Stimulated activated CD8-positive, alpha-beta memory T cell treated with anti-CD3 and anti-CD28 coated beads, Interleukin-12 subunit alpha, Interleukin-12 subunit beta, amount 100 ng/mL, for 4 hours (primary cell): ENCODE measurements around the gene POLR1B.
A peak's percentile ranks its signal among the peaks of the same experiment; 100 is the strongest.
"Not testable (repeated sequence)": the region's sequence is repeated elsewhere in the genome, so short reads cannot be mapped to it uniquely, and the experiment has no call there.

Experiments
- DNase-seq: peaks from one replicate; pipeline ENCODE4 v3.0.0-alpha.2; 2020; ENCODE audit warnings: low read depth

POLR1B gene

DNA sequence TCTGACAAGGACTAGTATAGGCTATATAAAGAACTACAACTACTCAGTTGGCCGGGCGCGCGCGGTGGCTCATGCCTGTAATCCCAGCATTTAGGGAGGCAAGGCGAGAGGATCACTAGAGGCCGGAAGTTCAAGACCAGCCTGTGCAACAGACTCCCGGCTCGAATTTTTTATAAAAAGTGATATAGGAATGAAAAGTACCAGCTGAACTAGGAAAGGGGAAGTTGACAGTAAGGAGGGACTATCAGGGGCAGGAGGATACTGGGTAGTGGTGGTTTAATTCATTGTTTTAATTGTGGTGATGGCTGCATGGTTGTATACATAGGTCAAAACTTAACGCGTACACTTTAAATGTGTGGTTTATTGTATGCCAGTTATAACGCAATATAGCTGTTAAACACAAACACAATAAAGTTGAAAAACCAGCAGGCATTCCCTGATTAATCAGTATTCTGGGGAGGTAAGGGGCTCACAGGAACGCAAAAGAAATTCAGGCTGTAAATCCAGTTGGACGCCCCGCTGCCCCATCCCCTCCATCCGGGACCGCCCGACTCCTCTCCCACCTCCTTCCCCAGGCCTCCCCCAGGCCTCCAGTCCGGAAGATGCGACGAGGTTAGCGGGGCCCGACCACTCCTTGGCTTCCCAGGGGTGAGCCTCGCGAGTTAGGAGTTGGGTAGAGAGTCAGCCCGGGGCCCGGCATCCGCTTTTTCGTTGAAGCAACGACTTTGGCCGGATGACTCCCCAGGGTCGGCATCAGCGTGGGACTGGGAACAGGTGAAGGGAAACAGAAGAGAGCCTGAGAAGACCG, 746 bp upstream of the POLR1B start:
- DNase-seq: no peak

DNA sequence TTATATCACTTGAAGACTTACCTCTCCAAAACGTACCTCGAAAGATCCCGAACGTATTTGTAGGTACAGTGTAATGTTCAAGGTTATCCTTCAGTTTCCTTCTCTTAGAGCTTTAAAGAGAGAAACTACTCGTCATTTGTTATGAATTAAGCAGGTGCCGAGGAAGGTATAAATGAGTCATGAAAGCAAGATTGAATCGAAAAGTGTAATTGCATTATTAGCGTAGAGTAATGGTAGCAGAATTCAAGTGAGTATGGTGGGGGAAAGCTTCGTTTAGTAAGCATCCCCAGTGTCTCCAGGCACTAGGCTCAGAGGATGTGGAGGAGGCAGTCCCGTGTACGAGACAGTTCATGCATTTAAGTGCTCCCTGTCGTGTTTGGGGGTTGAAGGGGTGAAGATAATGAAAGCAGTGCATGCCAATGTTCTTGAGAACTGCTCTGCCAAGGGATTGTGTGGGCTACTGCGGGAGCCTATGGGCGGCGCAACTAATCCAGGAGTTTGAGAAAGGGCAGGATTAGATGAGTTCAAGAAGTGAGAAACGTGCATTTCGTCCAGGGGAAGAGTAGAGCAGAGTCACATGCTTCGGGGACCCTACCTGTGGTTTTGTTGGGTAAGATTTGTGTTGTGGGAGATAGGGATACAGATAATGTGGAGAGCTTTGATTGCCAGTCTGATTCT, 858 bp downstream of the POLR1B start:
- DNase-seq: no peak

DNA sequence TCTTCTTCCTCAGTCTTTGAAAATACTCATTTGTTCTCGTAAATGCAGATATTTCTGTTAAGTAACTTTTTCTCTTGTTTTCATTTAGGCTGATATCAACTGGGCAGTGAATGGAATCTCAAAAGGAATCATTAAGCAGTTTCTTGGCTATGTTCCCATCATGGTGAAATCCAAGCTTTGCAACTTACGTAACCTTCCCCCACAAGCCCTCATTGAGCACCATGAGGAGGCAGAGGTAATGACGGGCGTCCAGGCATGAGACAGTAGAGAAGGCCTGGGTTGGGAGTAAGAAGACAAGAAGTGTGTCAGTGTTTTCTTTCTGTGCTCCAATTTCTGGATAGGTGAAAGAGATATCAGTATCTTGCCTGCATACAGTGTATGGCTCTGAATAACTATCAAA, 5.1 kb downstream of the POLR1B start:
- DNase-seq: no peak

DNA sequence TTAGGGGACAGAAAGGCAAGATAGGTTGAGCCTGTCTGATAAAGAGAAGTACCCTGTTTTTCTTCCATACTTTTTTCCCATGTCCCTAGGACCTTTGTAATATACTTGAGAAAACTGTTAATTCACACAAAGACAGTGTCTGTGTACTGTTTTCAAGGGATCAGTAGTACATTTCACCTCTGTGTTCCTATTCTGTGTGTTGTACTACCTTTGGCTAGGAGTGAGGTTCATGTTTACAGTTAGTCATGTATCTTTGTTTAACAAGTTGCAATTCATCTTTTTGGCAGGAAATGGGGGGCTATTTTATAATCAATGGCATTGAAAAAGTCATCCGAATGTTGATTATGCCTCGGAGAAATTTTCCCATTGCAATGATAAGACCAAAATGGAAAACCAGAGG, 6.7 kb downstream of the POLR1B start:
- DNase-seq: no peak

- DNase-seq: no peak
These were observed 23.8 kb downstream of the POLR1B start for GRCh38 chr2:112566104-112566503.

DNA sequence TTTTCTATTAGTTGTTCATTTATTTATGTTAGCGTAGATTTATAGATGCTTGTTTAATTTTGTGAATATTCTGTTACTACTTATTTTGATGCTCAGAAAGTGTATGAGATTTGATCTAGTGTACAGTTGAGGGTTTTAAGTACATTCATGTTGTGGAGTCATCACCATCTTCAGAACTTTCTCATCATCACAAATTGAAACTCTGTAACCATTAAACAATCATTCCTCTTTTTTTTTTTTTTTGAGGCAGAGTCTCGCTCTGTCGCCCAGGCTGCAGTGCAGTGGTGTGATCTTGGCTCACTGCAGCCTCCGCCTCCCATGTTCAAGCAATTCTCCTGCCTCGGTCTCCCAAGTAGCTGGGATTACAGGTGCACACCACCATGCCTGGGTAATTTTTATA, 24.2 kb downstream of the POLR1B start:
- DNase-seq: not testable (repeated sequence)

GRCh38 chr2:112572005-112572404, 29.7 kb downstream of the POLR1B start:
- no peak for DNase-seq

- DNase-seq: no peak
These were observed 35.5 kb downstream of the POLR1B start for GRCh38 chr2:112577756-112578155.

DNA sequence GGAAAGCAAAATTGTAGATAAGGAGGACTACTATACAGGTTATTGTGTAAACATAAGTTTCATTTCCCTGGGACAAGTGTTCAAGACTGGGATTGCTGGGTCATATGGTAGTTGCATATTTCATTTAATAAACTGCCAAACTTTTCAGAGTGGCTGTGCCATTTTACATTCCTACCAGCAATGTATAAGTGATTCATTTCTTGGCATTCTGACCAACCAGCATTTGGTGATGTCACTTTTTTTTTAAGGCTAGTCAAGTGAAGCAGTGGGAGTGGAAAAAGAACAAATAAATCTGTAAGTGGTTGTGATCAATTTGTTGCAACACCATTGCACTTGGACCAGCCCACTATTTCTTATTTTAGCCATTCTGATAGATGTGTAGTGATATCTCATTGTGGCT, 37.0 kb downstream of the POLR1B start:
- DNase-seq: no peak

- no peak for DNase-seq
These were observed 37.8 kb downstream of the POLR1B start for GRCh38 chr2:112580084-112580483.

GRCh38 chr2:112582314-112582746, 40.1 kb downstream of the POLR1B start:
- no peak for DNase-seq

DNA sequence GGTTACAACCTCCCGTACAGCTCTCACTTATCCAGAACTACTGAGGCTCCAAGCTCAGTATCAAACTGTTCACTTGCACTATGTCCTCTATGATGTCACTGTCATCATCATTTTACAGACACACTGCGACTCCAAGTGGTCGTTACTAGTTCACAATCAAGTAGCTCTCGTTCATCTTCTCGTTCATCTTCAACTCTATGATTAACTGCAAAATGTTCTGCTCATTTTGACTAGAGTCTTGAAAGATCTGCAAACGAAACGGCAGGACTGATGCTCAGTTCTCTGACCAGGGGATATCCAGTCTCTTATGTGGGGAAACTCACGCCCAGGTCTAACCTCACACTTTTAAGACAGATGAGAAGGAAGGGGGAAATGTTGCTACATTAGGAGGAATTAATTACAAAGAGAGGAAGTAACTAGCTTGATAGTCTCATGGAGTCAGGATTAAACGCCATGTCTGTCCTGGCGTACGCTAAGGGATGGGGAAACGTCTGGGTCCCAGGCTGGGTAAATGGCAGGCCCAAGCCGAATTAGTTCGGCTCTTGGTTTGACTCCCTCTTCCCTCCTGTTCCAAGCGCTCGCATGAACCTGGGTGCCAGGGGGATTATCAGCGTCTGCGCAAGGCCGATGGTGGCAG, 41.4 kb downstream of the POLR1B start:
- no peak for DNase-seq

GRCh38 chr2:112584134-112584890, 42.0 kb downstream of the POLR1B start, which contains the start of gene CHCHD5:
TSS of gene CHCHD5 (plus strand) at chr2:112584609. CDS start at chr2:112584648, 39 bp downstream.
- peak; percentile 83 for DNase-seq

GRCh38 chr2:112584891-112585250, 42.6 kb downstream of the POLR1B start:
- DNase-seq: no peak

DNA sequence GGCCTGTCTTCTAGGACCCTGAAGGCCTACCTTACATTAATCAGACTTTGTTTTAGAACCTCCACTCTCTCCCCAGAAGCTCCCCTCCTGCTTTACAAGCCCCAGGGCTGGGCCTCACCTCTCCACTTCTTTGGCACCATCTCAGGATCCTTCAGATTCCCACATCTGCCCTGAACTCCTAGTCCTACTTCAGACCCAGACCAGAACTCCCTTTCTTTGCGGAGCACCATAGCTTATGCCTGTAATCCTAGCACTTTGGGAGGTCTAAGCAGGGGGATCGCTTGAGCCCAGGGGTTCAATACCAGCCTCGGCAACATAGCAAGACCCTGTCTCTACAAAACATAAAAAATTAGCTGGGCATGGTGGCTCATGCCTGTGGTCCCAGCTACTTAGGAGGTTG, 43.1 kb downstream of the POLR1B start:
- DNase-seq: no peak

GRCh38 chr2:112585873-112586464, 43.7 kb downstream of the POLR1B start:
- DNase-seq: no peak

- DNase-seq: no peak
These were observed 46.4 kb downstream of the POLR1B start for GRCh38 chr2:112588611-112589045.

DNA sequence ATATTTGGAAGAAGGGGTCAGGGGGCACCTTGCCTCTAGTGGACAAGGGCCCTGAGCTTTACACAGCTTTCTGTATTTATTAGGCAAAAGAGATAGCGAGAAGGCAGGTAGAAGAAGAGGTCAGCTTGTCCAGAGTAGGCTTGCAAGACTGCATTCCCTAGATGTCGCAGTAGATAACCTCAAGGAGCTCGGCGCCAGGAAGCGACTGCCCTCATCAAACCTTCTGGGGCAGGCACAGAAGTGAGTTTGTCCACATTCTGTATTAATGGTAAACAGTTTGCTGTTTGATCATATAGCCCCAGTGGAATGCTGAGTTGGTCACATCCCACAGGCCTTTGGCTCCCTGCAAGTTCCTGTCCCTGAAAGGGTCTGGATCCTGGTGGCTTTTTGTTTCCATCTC, 49.1 kb downstream of the POLR1B start:
- DNase-seq: no peak

- no peak for DNase-seq
These were observed 51.5 kb downstream of the POLR1B start for GRCh38 chr2:112593736-112594135.

DNA sequence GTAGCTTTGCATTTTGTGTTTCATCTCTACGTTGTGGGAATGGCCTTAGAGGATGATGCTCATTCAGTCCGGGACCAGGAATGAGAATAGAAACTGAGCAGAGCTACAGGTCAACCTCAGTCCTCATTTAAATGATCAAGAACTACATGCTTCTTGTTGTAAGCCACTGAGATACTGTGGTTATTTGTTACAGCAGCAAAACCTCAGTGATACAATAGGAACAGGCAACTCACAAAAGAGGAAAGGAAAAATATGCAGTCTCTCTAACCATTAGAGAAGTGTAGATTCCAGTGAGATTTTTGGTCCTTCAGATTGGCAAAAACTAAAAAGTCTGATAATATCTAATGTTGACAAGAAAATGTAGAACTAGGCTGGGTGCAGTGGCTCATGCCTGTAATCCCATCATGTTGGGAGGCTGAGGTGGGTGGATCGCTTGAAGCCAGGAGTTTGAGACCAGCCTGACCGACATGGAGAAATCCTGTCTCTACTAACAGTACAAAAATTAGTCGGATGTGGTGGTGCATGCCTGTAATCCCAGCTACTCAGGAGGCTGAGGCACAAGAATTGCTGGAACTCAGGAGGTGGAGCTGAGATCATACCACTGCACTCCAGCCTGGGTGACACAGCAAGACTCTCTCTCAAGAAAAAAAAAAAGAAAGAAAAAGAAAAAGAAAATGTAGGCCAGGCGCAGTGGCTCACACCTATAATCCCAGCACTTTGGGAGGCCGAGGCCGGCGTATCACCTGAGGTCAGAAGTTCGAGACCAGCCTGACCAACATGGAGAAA, 55.5 kb downstream of the POLR1B start:
- DNase-seq: no peak

- no peak for DNase-seq
These were observed 58.4 kb downstream of the POLR1B start for GRCh38 chr2:112600634-112601033.
